Mesendoderm (in vitro differentiated cells): ENCODE results near the gene CSNK1G3.
A peak's percentile ranks its signal among the peaks of the same experiment; 100 is the strongest.

Experiments
- DNase-seq: peaks from one replicate; pipeline ENCODE4 v3.0.0; 2013
- H2AK5ac ChIP-seq: 2 replicates; pipeline ENCODE4 v1.6.1; 2013; ENCODE audit warnings: low read length, inconsistent platforms
- H2BK120ac ChIP-seq: 2 replicates; pipeline ENCODE4 v1.6.1; 2013; ENCODE audit warnings: low read depth, mild to moderate bottlenecking, low read length, moderate library complexity, mixed read lengths
- H2BK15ac ChIP-seq: replicated peaks from 2 replicates; pipeline ENCODE4 v1.6.1; 2013; ENCODE audit warnings: low read depth, mild to moderate bottlenecking, moderate library complexity
- H2BK5ac ChIP-seq: 2 replicates; pipeline ENCODE4 v1.6.1; 2013; ENCODE audit warnings: low read length, inconsistent platforms
- H3K18ac ChIP-seq: 2 replicates; pipeline ENCODE4 v1.6.1; 2013; ENCODE audit warnings: mild to moderate bottlenecking, low read length, mixed read lengths
- H3K23ac ChIP-seq: one replicate; pipeline ENCODE4 v1.6.1; 2013; ENCODE audit warnings: low read length
- H3K27ac ChIP-seq: 2 replicates; pipeline ENCODE4 v1.5.1; 2013; ENCODE audit warnings: low read depth, mild to moderate bottlenecking, inconsistent platforms, low read length, moderate library complexity
- H3K27me3 ChIP-seq: 2 replicates; pipeline ENCODE4 v1.6.1; 2013; ENCODE audit warnings: low read length, control low read depth, mild to moderate bottlenecking, inconsistent platforms; ENCODE audit not compliant: insufficient read depth, poor library complexity
- H3K36me3 ChIP-seq: 2 replicates; pipeline ENCODE4 v1.6.1; 2013; ENCODE audit warnings: low read length, inconsistent platforms; ENCODE audit not compliant: control insufficient read depth, insufficient read depth
- H3K4ac ChIP-seq: one replicate; pipeline ENCODE4 v1.6.1; 2013; ENCODE audit warnings: low read depth, mild to moderate bottlenecking, low read length, moderate library complexity
- H3K4me1 ChIP-seq: 2 replicates; pipeline ENCODE4 v1.6.1; 2013; ENCODE audit warnings: low read depth, low read length, inconsistent platforms; ENCODE audit not compliant: control insufficient read depth
- H3K4me2 ChIP-seq: 2 replicates; pipeline ENCODE4 v1.6.1; 2013; ENCODE audit warnings: low read length
- H3K4me3 ChIP-seq: 2 replicates; pipeline ENCODE4 v1.5.1; 2013; ENCODE audit warnings: mild to moderate bottlenecking, low read length
- H3K56ac ChIP-seq: one replicate; pipeline ENCODE4 v1.6.1; 2013; ENCODE audit warnings: low read length
- H3K79me1 ChIP-seq: 2 replicates; pipeline ENCODE4 v1.6.1; 2013; ENCODE audit warnings: low read length, inconsistent platforms
- H3K79me2 ChIP-seq: 2 replicates; pipeline ENCODE4 v1.6.1; 2013; ENCODE audit warnings: mild to moderate bottlenecking, low read length; ENCODE audit not compliant: control insufficient read depth, insufficient read depth
- H3K9ac ChIP-seq: 2 replicates; pipeline ENCODE4 v1.6.1; 2013; ENCODE audit warnings: low read length, inconsistent platforms
- H4K5ac ChIP-seq: one replicate; pipeline ENCODE4 v1.6.1; 2013; ENCODE audit warnings: low read length
- H4K8ac ChIP-seq: one replicate; pipeline ENCODE4 v1.6.1; 2013; ENCODE audit warnings: low read depth, mild to moderate bottlenecking, control low read depth, low read length, moderate library complexity
- WGBS: extraction: QIAGEN DNeasy Blood & Tissue Kit; methylation state at CpG from one replicate; pipeline ENCODE4 v1.1.7; 2013; ENCODE audit warnings: low lambda C conversion rate, missing lambda C conversion rate; ENCODE audit not compliant: insufficient coverage; ENCODE audit errors: extremely low coverage; 5-methylcytosine and 5-hydroxymethylcytosine counted together

Gene CSNK1G3

DNA sequence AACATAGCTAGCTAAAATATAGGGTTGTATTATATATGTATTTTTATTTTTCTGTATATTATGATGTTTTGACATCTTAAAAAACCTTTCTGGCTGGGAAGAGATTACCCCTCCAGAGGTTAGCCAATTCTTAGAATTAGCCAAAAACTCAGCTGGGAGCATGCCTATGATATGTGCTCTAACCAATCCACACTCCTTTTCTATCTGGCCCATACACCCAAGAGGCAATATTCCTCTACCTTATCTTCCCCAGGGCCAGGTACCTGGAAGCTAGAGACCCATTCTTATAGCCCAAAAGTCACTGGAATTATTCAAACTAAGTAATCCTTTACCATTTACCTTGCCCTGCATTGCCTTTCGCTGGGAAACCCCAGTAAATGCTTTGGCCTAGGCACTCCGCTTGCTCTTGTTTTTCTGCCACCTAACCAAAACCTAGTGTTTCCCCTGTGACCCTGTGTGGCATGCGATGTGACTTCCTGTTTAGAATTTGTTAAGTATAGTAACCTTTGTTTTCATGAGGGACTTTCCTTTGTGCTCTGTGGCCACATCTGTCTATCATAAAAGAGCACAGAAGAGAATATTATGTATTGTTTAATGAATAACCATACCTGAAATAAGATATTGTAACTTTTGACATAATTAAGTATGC, 37.4 kb downstream of the CSNK1G3 start:
- no peak overlapping the region for H3K23ac ChIP-seq
- no peak overlapping the region for H3K56ac ChIP-seq
- no peak overlapping the region for H4K8ac ChIP-seq
- DNase-seq, result no peak
- no peak overlapping the region for H3K27ac ChIP-seq
- no peak overlapping the region for H2BK120ac ChIP-seq
- H3K4me2 ChIP-seq, result no peak overlapping the region
- H3K27me3 ChIP-seq, result no peaks in the 10 kb centered on the region
- H2BK5ac ChIP-seq, result no peak overlapping the region
- H3K4me1 ChIP-seq, result no peaks in the 10 kb centered on the region
- no peak overlapping the region for H3K4me3 ChIP-seq
- no peaks in the 10 kb centered on the region for H3K79me1 ChIP-seq
- H4K5ac ChIP-seq, result no peak overlapping the region
- no peak overlapping the region for H3K18ac ChIP-seq
- no peak overlapping the region for H2BK15ac ChIP-seq
- no peak overlapping the region for H3K4ac ChIP-seq
- no peaks in the 10 kb centered on the region for H3K79me2 ChIP-seq
- no CpG with 5 or more reads among the region's 3 CpGs for WGBS
- H2AK5ac ChIP-seq, result no peak overlapping the region
- H3K9ac ChIP-seq, result no peak overlapping the region
- H3K36me3 ChIP-seq, result no peaks in the 10 kb centered on the region

DNA sequence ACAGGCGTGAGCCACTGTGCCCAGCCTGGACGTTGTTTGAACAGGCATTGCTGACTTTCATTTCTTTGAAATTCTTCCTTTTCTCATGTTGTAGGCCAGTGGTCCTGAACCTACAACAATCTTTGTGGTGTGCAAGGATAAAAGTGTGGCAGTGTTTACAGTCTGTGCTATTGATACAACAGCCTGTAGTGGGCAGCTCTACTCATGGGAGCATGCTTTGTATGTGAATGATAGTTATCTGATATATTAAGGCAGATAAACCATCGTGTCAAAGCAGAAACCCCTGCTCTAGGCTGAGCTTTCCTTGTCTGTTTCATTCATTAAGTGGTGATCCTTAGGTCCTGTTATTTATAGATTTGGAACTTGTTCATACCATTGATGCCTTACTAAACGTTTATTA, 42.6 kb downstream of the CSNK1G3 start:
- Histone ChIP-seq H3K4me2 (no peak overlapping the region), H2BK15ac (no peak overlapping the region), H3K56ac (no peak overlapping the region), H2BK5ac (no peak overlapping the region), H3K23ac (no peak overlapping the region), H3K79me2 (no peaks in the 10 kb centered on the region), H3K4me1 (peaks cover 1% of the 10 kb centered on the region), H3K36me3 (no peaks in the 10 kb centered on the region), H4K8ac (no peak overlapping the region), H3K27ac (no peak overlapping the region), H3K27me3 (no peaks in the 10 kb centered on the region), H3K9ac (no peak overlapping the region), H3K4me3 (no peak overlapping the region), H3K79me1 (no peaks in the 10 kb centered on the region), H2AK5ac (no peak overlapping the region), H4K5ac (no peak overlapping the region), H3K4ac (no peak overlapping the region), H3K18ac (no peak overlapping the region), H2BK120ac (no peak overlapping the region)
- DNase-seq, result peak; percentile 34
- WGBS, result no CpG with 5 or more reads among the region's 4 CpGs

DNA sequence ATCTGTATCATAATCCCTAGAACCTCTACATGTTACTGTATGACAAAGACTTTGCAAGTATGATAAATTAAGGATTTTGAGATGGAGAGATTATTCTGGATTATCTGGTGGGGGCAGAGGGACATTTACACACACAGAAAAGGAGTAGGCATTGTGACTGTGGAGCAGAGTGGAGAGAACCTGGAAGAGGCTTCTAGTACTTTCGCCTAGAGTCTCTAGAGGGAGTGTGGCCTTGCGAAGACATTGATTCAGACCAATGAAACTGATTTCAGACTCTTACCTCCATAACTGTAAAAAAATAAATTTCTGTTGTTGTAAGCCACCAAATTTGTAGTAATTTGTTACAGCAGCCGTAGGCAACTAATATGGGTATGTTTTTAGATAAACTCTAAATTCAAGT, 45.9 kb downstream of the CSNK1G3 start:
- Histone ChIP-seq H3K27ac (no peak overlapping the region), H2BK120ac (no peak overlapping the region), H3K36me3 (no peaks in the 10 kb centered on the region), H3K9ac (no peak overlapping the region), H3K4ac (no peak overlapping the region), H3K18ac (no peak overlapping the region), H2BK15ac (no peak overlapping the region), H3K4me1 (peaks cover 1% of the 10 kb centered on the region), H3K79me2 (no peaks in the 10 kb centered on the region), H3K79me1 (no peaks in the 10 kb centered on the region), H2BK5ac (no peak overlapping the region), H3K4me3 (no peak overlapping the region), H3K23ac (no peak overlapping the region), H4K5ac (no peak overlapping the region), H2AK5ac (no peak overlapping the region), H3K27me3 (no peaks in the 10 kb centered on the region), H4K8ac (no peak overlapping the region), H3K4me2 (no peak overlapping the region), H3K56ac (no peak overlapping the region)
- DNase-seq, result peak; percentile 49
- no CpG with 5 or more reads among the region's 3 CpGs for WGBS

DNA sequence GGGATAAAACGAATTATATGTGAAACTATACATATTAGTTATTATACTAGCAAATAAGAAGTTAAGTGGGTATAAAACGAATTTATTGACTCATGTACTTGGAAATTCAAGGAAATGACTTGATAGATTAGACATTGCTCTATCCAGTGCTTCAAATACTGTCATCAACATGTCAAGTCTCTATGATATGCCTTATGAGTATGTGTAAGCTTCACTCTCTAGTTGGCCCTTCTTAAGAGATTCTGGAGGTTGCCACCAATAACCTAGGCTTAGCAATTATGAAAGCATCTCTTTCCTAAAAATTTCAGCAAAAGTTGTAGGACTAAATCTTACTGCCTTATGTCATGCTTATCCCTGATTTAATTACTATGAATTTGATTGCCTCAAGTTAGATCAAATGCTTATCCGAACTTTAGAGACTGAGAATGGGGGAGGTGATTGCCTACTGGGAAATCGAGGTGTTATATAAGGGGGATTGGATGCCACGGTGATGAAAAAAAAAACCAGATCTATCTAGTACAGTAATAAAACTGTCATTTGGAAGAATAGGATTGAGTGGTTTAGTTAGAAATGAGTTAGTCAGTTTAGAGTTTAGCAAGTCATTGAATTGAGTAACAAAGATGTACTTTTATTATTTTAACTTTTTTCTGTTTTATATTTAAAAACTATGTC, 46.9 kb downstream of the CSNK1G3 start:
- Histone ChIP-seq H3K9ac (no peak overlapping the region), H3K56ac (no peak overlapping the region), H2BK5ac (no peak overlapping the region), H3K18ac (no peak overlapping the region), H2BK15ac (no peak overlapping the region), H3K4me1 (peaks cover 1% of the 10 kb centered on the region), H3K36me3 (no peaks in the 10 kb centered on the region), H3K4me2 (no peak overlapping the region), H3K23ac (no peak overlapping the region), H3K79me1 (no peaks in the 10 kb centered on the region), H3K27me3 (no peaks in the 10 kb centered on the region), H2AK5ac (no peak overlapping the region), H4K8ac (no peak overlapping the region), H4K5ac (no peak overlapping the region), H3K4me3 (no peak overlapping the region), H3K4ac (no peak overlapping the region), H3K27ac (no peak overlapping the region), H2BK120ac (no peak overlapping the region), H3K79me2 (no peaks in the 10 kb centered on the region)
- no peak for DNase-seq
- WGBS, result 100% methylated on average over 2 of the region's 5 CpGs

DNA sequence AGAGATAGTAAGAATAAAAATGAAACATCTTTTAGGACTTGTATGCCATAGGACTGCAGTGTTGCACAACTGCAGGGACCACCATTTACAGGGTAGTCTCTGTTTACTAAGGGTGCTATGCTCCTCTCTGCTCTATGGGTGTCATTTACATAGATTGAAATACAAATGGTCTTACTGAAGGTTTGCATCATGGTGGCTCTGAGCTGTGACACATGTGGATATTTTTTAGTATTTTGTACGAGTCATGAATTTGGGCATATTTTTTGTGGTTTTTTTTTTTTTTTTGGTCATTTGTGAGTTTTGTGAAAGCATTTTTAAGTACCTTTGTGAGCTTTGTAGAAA, 47.4 kb downstream of the CSNK1G3 start:
- H3K4me1 ChIP-seq, result peaks cover 1% of the 10 kb centered on the region
- H2BK15ac ChIP-seq, result no peak overlapping the region
- H3K36me3 ChIP-seq, result no peaks in the 10 kb centered on the region
- H3K79me2 ChIP-seq, result no peaks in the 10 kb centered on the region
- no peak for DNase-seq
- H3K27me3 ChIP-seq, result no peaks in the 10 kb centered on the region
- no peak overlapping the region for H3K23ac ChIP-seq
- no CpG with 5 or more reads among the region's 1 CpG for WGBS
- no peak overlapping the region for H3K4me2 ChIP-seq
- H4K8ac ChIP-seq, result no peak overlapping the region
- H2BK5ac ChIP-seq, result no peak overlapping the region
- H3K56ac ChIP-seq, result no peak overlapping the region
- H2AK5ac ChIP-seq, result no peak overlapping the region
- no peak overlapping the region for H3K18ac ChIP-seq
- H3K9ac ChIP-seq, result no peak overlapping the region
- no peak overlapping the region for H2BK120ac ChIP-seq
- H3K27ac ChIP-seq, result no peak overlapping the region
- no peaks in the 10 kb centered on the region for H3K79me1 ChIP-seq
- H4K5ac ChIP-seq, result no peak overlapping the region
- no peak overlapping the region for H3K4me3 ChIP-seq
- no peak overlapping the region for H3K4ac ChIP-seq

DNA sequence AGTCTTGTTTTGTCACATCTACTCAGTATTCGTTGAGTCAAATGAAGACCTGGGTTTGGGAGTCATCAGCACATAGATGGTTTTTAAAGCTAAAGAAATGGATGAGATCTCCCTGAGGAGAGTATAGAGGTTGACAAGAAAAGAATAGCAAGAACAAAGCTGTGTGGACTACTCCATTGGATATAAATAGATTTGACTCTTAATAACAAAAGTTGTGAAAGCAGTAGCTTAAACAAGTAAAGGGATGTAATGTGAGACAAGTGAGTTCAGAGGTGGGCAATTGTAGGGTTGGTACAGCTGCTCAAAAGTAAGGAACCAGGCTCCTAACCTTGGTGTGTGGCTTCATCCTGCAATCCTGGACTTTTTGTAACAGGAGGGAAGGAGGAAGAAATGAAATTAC, 49.3 kb downstream of the CSNK1G3 start:
- no peaks in the 10 kb centered on the region for H3K79me2 ChIP-seq
- no peak overlapping the region for H3K23ac ChIP-seq
- no peak overlapping the region for H4K5ac ChIP-seq
- no peak overlapping the region for H2AK5ac ChIP-seq
- H2BK120ac ChIP-seq, result no peak overlapping the region
- DNase-seq, result no peak
- H3K9ac ChIP-seq, result no peak overlapping the region
- no peak overlapping the region for H3K4me2 ChIP-seq
- no peak overlapping the region for H3K56ac ChIP-seq
- no peak overlapping the region for H2BK15ac ChIP-seq
- peaks cover 2% of the 10 kb centered on the region for H3K79me1 ChIP-seq
- H3K4me3 ChIP-seq, result no peak overlapping the region
- no peaks in the 10 kb centered on the region for H3K27me3 ChIP-seq
- H2BK5ac ChIP-seq, result no peak overlapping the region
- no CpG with 5 or more reads among the region's 1 CpG for WGBS
- no peaks in the 10 kb centered on the region for H3K4me1 ChIP-seq
- no peak overlapping the region for H3K27ac ChIP-seq
- H3K18ac ChIP-seq, result no peak overlapping the region
- no peak overlapping the region for H4K8ac ChIP-seq
- H3K36me3 ChIP-seq, result no peaks in the 10 kb centered on the region
- H3K4ac ChIP-seq, result no peak overlapping the region
